ENCODE results near the gene S100A1.

S100A1 gene

DNA sequence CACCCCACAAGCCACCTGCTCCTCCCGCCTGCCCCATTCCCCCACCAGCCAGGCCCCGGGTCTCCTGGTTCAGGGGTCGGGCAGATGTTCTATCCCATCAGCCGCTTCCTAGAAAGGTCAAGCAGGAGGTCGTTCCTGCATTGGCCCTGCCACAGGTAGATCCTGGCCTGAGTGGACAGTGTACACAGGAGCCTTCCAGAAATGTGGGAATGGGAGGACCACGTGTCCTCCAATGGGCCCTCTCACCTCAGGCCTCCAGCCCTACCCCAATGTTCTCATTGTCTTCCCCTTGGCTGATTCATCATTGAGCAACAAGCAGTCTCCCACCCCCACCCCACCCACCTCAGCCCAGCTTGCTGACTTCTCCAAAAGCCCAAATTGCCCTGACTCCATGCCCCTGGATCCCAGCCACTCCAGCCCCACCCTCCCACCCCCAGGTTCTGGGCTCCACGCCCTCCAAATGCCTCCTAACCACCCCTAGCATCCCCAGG is 17.4 kb upstream of the S100A1 start:
- no peak for DNase-seq (ENCODE audit: low read depth)

DNA sequence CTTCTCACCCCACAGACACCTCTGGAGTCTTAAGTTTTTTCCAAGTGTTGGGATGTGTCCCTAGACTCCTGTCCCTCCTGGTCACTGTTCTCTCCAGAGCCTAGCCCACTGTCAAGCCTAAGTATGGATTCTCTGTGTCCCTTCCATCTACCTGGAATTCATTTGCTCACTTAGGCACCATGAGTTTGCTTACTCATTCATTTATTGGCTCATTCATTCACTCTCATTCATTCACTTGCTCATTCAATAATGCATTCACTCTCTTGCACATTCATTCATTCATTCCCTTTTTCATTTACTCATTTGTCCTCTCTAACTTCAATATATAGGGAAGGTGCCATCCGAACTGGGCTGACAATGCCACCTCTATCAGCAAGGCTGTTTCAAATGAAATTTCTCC is 16.9 kb upstream of the S100A1 start:
- no peak for DNase-seq (ENCODE audit: low read depth)

GRCh38 chr1:153612111-153612754 is 16.0 kb upstream of the S100A1 start:
- DNase-seq (ENCODE audit: low read depth), result no peak

- no peak for DNase-seq (ENCODE audit: low read depth)
These were observed 15.4 kb upstream of the S100A1 start, which contains the start of gene S100A16 for GRCh38 chr1:153612755-153613331. Gene S100A16 (minus strand): TSS chr1:153613137. CDS start chr1:153608151, 4,986 bp downstream.

DNA sequence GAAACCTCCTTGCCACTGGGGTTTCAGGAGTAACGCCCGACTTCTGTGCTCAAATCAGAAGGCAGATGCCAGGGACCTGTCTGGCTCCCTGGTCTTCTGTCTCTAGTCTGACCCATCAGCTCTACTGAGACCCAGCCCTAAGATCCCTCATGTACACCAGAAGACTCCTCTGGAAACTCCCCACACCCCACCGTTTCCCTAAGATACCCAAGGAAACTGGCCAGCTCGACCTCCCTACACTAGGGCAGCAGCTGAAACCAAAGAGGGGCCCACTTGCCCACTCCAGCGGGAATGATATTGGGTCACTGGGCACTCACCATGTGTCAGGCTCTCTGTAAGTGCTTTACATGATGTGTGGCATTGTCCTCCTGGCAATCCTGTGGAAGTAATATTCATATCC is 14.8 kb upstream of the S100A1 start:
- DNase-seq (ENCODE audit: low read depth), result no peak

GRCh38 chr1:153614189-153614900 is 13.9 kb upstream of the S100A1 start:
- DNase-seq (ENCODE audit: low read depth), result no peak

- no peak for DNase-seq (ENCODE audit: low read depth)
These were observed 13.3 kb upstream of the S100A1 start for GRCh38 chr1:153614906-153615305.

DNA sequence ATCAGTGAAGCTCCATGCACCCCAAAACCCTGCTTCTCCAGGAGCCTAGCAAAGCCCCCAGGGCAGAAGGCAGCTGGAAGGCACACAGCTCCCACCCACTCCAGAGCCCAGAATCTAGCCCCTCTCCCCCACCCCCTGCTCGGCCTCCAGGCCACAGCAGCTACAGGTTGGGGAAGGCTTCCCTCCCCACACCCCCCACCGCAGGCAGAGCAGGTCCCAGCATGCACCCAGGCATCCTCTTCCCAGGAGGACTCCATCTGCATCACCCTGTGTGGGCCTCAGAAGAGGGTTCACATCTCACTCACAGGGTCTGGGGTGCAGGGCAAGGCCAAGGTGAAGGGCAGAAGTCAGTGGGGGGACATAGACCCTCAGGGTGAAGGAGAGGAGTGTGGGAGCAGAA is 12.8 kb upstream of the S100A1 start:
- DNase-seq (ENCODE audit: low read depth), result no peak

- DNase-seq (ENCODE audit: low read depth), result no peak
These were observed 11.9 kb upstream of the S100A1 start, which contains the start of gene S100A14 for GRCh38 chr1:153616144-153616916. Gene S100A14 (minus strand): TSS chr1:153616325. CDS start chr1:153615858, 467 bp downstream.

DNA sequence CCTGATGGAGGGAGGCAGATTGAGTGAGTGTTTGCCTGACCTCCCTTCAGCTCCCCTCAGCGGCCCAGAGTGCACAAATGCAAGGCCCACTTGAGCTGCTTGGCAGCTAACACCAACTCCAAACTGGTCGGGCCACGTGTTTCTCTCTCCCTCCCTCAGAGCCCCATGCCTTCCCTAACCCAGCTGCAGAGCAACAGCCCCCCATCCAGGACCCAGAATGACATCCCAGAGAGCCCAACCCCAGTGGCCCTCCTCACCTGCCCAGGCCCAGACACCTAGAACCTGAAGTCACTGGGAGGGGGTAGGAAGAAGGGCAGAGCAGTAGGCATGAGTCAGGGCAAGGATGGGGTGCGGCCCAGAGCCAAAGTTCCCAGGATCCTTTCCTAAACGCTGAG is 11.3 kb upstream of the S100A1 start:
- DNase-seq (ENCODE audit: low read depth), result no peak

DNA sequence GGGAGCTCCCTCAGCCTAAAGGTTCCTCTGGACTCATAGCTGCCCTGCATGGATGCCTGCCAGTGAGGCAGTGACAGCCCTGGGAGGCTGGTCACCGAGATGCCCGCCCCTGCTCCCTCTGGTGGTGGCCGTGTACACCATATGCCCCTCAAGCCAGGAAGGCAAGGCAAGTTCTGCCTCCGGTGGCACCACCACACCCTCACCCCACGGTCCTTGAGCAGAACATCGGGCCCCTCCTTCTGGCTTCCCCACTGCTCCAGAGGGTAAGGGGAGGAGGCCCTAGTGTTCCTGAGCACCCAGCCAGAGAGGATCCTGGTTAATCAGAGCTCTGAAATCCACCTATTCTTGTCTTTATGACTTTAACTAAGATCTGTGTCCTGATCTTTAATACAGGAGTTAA is 10.6 kb upstream of the S100A1 start:
- DNase-seq (ENCODE audit: low read depth), result no peak

- no peak for DNase-seq (ENCODE audit: low read depth)
These were observed 9.1 kb upstream of the S100A1 start for GRCh38 chr1:153619171-153619570.

DNA sequence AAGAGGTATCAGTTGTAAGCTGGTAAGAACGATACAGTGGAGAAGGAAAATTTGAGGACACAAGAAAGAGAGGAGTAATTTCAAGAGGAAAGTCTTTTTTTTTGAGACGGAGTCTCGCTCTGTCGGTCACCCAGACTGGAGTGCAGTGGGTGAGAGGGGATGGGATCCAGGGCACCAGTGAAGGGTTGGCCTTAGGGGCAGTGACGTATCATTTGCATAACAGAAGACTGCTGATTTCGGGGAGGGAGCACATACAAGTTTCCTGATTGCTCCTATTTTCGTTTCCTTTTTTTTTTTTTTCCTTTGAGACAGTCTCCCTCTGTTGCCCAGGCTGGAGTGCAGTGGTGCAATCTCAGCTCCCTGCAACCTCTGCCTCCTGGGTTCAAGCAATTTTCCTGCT is 5.1 kb upstream of the S100A1 start:
- DNase-seq (ENCODE audit: low read depth), result no peak

GRCh38 chr1:153624965-153625611 is 3.1 kb upstream of the S100A1 start:
- no peak for DNase-seq (ENCODE audit: low read depth)

DNA sequence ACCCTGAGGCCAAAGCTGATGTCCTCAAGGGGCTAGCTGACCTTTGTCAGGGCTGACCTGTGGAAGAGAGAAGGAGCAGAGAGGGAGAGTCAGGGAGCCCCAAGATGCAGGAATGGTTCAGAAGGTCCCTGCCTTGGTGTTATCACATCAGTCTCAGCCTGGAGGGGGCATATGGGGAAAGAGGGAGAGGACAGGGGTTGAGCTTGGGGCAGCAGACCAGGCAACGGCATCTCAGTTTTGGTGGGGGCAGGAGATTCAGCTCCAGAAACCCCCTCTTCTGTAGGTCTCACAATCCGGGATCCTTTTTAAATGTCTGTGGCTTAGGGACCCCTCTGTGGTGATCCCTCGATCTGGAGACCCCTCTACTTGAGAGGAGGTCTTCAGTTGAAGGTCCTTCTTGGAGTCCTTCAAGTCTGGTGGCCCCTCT is 1.7 kb upstream of the S100A1 start:
- DNase-seq (ENCODE audit: low read depth), result no peak

DNA sequence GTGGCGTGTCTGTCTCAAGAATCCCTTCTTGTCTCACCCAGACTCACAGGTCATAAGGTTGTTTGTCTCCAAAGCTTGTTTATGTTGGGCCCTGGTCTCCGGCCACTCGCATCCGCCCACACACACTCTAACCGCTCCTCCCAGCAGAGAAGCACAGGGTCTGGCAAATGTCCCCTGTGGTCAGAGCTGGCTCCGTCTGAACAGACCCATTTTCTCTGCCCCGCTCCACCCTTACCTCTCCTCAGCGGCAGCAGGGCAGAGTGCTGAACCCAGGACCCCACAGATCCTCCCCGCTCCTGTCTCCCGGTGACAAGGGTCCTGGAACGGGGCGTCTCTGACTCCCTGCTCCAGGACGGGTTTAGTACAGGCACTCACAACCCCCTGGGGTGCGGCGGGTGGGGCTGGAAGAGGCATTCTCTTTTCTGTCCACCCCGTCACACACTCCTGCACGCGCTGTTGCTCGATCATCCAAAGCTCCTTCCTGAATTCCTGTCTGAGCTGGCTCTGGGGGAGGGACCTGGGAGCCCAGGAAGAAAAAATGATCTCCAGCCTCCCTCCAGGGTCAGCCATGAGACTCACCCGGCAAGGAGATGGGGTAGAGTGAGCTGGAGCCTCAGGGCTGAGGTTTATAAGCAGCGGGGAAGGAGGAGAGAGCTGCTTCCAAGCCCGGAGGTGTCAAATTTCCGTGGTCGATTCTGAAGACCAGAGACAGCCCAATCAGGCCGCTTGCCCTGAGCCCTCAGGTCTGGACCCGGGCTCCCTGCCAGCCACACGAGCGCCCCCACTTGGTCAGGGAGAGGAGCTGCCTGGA is 1.1 kb upstream of the S100A1 start, which contains the start of gene S100A13:
Gene S100A13 (minus strand): TSS at position 602 of the 811 bp plus-strand sequence. CDS start 1,033 bp downstream, outside the sequence.
- DNase-seq (ENCODE audit: low read depth), result no peak

- no peak for DNase-seq (ENCODE audit: low read depth)
These were observed 556 bp downstream of the S100A1 start for GRCh38 chr1:153628638-153629342.

GRCh38 chr1:153629343-153629665 is 1.1 kb downstream of the S100A1 start:
- DNase-seq (ENCODE audit: low read depth), result no peak

GRCh38 chr1:153629971-153630370 is 1.7 kb downstream of the S100A1 start:
- DNase-seq (ENCODE audit: low read depth), result no peak

- no peak for DNase-seq (ENCODE audit: low read depth)
These were observed 2.1 kb downstream of the S100A1 start for GRCh38 chr1:153630384-153630783.
